Measurements from ENCODE around the gene KCNQ1. TPM values are rescaled to one million over a fixed set of nuclear protein-coding genes. Genes with fewer than 3 reads are reported as not detected.

KCNQ1 gene
- total and polyA plus RNA-seq, 2 of the 13 experiments (the other 11 are each of a cell fraction or from before 2014, with no cell fraction given), result 0.02 to 0.08 TPM

DNA sequence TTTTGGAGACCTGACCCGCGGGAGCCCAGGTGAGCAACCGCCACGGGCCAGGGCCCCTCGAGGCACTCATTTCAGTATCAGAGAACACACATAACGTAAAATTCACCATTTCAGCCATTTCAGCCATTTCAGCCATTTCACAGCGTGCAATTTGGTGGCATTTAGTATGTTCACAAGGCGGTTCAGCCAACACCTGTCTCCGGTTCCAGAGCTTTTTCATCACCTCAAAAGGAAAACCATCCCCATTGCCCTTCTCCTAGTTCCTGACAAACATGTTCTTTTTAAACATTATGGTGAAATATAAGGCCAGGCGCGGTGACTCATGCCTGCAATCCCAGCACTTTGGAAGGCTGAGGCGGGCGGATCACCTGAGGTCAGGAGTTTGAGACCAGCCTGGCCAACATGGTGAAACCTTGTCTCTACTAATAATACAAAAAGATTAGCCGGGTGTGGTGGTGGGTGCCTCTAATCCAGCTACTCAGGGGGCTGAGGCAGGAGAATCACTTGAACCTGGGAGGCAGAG is 119.3 kb downstream of the KCNQ1 start (continued):
- TF ChIP-seq GLI4 (CRISPR knock-in tag; IDR thresholded peaks at IDR 0.05; ENCODE audit: borderline replicate concordance), result no peak
- TF ChIP-seq, protein P1, sequence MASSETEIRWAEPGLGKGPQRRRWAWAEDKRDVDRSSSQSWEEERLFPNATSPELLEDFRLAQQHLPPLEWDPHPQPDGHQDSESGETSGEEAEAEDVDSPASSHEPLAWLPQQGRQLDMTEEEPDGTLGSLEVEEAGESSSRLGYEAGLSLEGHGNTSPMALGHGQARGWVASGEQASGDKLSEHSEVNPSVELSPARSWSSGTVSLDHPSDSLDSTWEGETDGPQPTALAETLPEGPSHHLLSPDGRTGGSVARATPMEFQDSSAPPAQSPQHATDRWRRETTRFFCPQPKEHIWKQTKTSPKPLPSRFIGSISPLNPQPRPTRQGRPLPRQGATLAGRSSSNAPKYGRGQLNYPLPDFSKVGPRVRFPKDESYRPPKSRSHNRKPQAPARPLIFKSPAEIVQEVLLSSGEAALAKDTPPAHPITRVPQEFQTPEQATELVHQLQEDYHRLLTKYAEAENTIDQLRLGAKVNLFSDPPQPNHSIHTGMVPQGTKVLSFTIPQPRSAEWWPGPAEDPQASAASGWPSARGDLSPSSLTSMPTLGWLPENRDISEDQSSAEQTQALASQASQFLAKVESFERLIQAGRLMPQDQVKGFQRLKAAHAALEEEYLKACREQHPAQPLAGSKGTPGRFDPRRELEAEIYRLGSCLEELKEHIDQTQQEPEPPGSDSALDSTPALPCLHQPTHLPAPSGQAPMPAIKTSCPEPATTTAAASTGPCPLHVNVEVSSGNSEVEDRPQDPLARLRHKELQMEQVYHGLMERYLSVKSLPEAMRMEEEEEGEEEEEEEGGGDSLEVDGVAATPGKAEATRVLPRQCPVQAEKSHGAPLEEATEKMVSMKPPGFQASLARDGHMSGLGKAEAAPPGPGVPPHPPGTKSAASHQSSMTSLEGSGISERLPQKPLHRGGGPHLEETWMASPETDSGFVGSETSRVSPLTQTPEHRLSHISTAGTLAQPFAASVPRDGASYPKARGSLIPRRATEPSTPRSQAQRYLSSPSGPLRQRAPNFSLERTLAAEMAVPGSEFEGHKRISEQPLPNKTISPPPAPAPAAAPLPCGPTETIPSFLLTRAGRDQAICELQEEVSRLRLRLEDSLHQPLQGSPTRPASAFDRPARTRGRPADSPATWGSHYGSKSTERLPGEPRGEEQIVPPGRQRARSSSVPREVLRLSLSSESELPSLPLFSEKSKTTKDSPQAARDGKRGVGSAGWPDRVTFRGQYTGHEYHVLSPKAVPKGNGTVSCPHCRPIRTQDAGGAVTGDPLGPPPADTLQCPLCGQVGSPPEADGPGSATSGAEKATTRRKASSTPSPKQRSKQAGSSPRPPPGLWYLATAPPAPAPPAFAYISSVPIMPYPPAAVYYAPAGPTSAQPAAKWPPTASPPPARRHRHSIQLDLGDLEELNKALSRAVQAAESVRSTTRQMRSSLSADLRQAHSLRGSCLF (CRISPR knock-in tag; IDR thresholded peaks at IDR 0.05; ENCODE audit: borderline replicate concordance), result no peak
- TF ChIP-seq, protein P2, sequence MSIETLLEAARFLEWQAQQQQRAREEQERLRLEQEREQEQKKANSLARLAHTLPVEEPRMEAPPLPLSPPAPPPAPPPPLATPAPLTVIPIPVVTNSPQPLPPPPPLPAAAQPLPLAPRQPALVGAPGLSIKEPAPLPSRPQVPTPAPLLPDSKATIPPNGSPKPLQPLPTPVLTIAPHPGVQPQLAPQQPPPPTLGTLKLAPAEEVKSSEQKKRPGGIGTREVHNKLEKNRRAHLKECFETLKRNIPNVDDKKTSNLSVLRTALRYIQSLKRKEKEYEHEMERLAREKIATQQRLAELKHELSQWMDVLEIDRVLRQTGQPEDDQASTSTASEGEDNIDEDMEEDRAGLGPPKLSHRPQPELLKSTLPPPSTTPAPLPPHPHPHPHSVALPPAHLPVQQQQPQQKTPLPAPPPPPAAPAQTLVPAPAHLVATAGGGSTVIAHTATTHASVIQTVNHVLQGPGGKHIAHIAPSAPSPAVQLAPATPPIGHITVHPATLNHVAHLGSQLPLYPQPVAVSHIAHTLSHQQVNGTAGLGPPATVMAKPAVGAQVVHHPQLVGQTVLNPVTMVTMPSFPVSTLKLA (IDR thresholded peaks at IDR 0.05), result no peak
- TF ChIP-seq, protein P3, sequence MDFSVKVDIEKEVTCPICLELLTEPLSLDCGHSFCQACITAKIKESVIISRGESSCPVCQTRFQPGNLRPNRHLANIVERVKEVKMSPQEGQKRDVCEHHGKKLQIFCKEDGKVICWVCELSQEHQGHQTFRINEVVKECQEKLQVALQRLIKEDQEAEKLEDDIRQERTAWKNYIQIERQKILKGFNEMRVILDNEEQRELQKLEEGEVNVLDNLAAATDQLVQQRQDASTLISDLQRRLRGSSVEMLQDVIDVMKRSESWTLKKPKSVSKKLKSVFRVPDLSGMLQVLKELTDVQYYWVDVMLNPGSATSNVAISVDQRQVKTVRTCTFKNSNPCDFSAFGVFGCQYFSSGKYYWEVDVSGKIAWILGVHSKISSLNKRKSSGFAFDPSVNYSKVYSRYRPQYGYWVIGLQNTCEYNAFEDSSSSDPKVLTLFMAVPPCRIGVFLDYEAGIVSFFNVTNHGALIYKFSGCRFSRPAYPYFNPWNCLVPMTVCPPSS (IDR thresholded peaks at IDR 0.05), result no peak
- TF ChIP-seq SNAPC2 (CRISPR knock-in tag; IDR thresholded peaks at IDR 0.05), result no peak
- peak; percentile 45; the same call in 1 of the 2 replicates for TF ChIP-seq ZNF724P (CRISPR knock-in tag; IDR thresholded peaks at IDR 0.05; ENCODE audit: borderline replicate concordance)
- TF ChIP-seq, protein P4, sequence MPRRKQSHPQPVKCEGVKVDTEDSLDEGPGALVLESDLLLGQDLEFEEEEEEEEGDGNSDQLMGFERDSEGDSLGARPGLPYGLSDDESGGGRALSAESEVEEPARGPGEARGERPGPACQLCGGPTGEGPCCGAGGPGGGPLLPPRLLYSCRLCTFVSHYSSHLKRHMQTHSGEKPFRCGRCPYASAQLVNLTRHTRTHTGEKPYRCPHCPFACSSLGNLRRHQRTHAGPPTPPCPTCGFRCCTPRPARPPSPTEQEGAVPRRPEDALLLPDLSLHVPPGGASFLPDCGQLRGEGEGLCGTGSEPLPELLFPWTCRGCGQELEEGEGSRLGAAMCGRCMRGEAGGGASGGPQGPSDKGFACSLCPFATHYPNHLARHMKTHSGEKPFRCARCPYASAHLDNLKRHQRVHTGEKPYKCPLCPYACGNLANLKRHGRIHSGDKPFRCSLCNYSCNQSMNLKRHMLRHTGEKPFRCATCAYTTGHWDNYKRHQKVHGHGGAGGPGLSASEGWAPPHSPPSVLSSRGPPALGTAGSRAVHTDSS (CRISPR knock-in tag; conservative IDR thresholded peaks at IDR 0.05), result no peak
- no peak for TF ChIP-seq SAP130 (CRISPR knock-in tag; IDR thresholded peaks at IDR 0.05; ENCODE audit: low read depth)
- no peak for TF ChIP-seq ZC3H4 (CRISPR knock-in tag; IDR thresholded peaks at IDR 0.05; ENCODE audit: borderline replicate concordance)
- TF ChIP-seq, protein P5, sequence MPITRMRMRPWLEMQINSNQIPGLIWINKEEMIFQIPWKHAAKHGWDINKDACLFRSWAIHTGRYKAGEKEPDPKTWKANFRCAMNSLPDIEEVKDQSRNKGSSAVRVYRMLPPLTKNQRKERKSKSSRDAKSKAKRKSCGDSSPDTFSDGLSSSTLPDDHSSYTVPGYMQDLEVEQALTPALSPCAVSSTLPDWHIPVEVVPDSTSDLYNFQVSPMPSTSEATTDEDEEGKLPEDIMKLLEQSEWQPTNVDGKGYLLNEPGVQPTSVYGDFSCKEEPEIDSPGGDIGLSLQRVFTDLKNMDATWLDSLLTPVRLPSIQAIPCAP (CRISPR knock-in tag; IDR thresholded peaks at IDR 0.05; ENCODE audit: low read depth), result no peak
- TF ChIP-seq SOX5 (CRISPR knock-in tag; IDR thresholded peaks at IDR 0.05; ENCODE audit: borderline replicate concordance), result no peak
- TF ChIP-seq CREM (IDR thresholded peaks at IDR 0.05), result no peak
- TF ChIP-seq CREM (CRISPR knock-in tag; IDR thresholded peaks at IDR 0.05), result no peak
- TF ChIP-seq ZNF549 (CRISPR knock-in tag; IDR thresholded peaks at IDR 0.05), result no peak
- TF ChIP-seq, protein P6, sequence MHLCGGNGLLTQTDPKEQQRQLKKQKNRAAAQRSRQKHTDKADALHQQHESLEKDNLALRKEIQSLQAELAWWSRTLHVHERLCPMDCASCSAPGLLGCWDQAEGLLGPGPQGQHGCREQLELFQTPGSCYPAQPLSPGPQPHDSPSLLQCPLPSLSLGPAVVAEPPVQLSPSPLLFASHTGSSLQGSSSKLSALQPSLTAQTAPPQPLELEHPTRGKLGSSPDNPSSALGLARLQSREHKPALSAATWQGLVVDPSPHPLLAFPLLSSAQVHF (CRISPR knock-in tag; IDR thresholded peaks at IDR 0.05), result no peak
- TF ChIP-seq RFX1 (IDR thresholded peaks at IDR 0.05), result no peak
- no peak for TF ChIP-seq HOXA5 (CRISPR knock-in tag; IDR thresholded peaks at IDR 0.05)

Data from HepG2 (cell line).